GM18519 (cell line): ENCODE data around the gene RACK1.
"Not testable (repeated sequence)": the region's sequence is repeated elsewhere in the genome, so short reads cannot be mapped to it uniquely, and the experiment has no call there.

Experiments
- ATAC-seq: cut with Tn5 transposase; IDR thresholded peaks from one replicate; pipeline ENCODE4 v1.9.1; 2021; ENCODE audit warnings: mild to moderate bottlenecking, moderate library complexity; ENCODE audit not compliant: unreplicated experiment, low FRiP score

RACK1 gene

DNA sequence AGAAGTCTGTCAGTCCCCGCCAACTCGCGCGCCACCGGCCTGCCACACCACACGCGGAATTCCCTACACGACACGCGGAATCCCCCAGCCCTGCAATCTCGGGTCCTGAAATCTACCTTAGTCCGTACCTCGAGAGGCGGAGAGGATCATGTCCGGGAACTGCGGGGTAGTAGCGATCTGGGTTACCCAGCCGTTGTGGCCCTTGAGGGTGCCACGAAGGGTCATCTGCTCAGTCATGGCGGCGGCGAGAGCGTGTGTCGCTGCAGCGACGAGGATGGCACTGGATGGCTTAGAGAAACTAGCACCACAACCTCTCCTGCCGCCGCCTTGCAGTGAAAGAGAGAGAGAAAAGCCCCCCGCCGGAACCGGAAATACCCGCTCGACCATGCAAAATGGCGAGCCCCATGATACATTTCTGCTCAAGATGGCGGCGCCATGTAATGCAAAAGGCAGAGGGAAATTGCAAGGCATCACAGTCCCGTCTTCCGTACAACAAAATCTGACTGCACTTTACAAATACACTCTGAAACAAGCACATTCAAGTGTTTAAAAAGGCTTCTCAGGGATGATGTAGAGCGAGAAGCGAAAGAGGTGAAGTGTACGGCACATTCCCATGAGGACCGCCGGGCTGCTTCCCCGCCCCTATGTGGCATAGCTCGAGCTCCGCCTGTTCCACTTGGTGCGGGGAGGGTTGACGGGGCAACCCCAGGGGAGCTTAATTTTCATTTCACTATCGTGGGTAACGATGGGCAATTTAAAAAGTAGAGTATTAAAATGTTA lies at the start of gene RACK1:
RACK1 (minus strand) TSS at position 343 of the 780 bp plus-strand sequence; CDS start at position 237, 106 bp downstream.
- peak; percentile 44 for ATAC-seq

DNA sequence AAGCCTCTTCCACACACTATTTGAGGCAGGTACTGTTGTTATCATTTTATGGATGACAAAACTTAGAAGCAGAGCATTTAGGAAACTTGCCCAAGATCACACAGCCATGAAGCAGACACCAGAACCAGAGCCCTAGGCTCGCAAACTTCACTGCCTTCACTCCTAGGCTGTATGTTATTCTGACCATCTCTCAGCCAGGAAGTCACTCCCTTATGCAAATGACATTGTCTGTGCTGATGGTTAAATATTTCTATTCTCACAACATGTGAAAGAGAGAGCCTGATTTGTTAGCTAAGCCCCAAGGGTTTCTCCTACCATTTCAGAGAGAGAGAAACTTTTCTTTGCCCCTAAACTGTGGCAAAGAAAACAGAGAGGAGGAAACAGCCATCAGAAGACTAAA lies 43.6 kb upstream of the RACK1 start:
- not testable (repeated sequence) for ATAC-seq

DNA sequence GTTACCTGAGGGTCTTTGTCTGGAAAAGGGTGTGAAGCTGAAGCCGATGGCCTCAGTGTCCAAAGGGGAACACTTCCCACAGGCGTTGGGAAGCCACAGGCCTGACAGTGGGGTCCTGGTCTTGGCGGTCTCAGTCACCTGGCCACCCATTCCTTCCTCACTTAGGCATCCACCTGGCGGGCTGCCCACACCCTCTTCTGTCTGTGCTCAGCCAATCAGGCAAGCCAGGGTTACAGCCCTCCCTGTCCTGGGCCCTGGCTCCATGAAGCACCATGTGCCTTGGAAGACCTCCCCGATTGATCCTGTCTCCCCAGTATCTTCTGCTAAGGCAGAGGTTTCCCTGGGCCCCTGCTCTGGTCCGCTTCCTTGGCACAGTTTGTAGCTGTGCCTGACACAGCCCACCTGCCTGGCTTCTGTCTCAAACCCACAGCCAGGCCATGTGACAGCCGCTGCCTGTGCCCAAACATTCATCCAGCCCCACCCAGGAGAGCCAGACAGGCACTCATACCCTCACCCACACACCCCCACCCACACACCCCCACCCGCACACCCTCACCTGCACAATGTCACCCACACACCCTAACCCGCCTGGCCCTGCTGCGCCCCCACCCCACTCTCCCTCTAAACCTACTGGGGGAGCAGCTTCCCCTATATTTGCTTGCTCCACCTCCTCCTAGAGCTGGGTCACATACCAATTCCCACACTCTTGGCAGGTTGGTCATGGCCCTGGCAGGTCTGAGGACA lies 42.4 kb upstream of the RACK1 start:
- not testable (repeated sequence) for ATAC-seq

DNA sequence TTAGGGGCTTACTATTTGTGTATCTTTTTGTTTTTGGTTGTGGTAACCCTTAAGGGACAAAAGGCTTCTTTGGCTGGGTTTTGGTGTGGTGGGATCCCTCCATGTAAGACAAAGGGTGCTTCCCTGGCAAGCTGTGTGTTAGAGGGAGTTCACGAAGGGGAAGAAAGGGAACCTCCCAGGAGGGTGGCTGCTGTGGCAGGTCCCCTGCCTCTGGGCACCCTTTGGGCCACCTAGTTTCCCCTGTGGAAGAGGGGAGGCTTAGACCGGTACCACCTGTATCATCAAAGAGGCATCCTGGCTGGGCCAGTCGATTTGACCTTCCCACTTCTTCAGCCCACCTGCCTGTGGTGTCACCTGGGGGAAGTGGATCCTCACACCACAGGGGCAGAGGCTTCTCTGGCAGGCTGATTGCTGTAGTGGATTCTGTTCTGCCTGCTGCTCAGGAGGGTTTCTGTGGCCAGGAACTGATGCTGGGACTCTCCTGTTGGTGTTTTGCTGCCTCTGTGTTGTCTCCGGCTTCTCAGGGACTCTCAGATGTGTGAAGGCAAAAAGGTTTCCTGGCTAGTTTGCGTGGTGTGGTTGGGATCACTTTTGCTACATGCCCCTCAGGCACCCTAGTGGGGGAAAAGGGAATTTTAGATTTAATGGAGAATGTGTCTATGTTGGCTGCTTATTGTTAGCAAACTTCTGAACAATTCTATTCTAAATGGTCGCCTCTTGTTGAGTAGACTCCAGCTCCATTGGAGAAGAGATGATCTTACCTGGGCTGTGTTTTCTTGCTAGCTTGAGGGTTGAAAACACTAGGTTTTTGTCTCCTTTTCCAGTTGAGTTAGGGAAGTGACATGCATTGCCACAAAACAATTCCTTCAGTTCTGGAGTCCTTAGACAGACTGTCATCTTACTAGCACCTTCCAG lies 40.4 kb upstream of the RACK1 start:
- not testable (repeated sequence) for ATAC-seq

DNA sequence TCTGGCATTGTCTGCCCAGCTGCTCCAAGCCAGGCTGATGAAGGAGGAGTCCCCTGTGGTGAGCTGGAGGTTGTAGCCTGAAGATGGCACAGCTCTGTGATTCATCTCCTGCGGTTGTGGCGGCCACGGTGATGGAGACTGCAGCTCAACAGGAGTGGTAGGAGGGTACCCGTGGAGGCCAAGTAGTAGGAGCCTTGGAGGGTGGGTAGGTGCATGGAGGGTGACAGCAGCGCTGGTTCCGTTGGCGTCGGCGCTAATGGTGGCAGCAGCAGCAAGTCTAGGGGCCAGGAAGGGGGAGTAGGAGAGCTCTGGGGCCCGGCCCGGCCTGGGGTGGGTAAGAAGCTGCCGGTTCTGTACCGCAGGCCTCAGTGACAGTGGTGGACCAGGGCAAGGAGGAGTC lies 39.6 kb upstream of the RACK1 start:
- ATAC-seq, result no peak

DNA sequence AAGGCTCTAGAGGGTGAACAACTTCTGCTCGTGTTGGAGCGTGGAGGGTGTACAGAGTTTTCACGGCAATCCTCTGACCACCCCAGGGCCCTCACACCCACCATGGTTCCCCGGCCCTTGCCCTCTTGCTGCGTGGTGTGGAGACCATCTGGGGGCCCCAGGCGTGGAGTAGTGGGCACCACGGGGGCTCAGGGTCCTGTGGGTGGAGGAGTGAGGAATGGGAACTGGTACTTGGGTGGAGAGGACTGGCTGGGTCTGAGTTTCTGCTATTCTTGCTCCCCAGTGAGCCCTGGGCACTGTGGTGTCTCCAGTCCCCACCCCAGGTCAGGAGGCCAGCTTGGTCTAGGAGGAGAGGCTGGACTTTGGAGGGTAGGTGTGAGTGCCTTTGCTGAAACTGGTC lies 39.2 kb upstream of the RACK1 start:
- no peak for ATAC-seq

DNA sequence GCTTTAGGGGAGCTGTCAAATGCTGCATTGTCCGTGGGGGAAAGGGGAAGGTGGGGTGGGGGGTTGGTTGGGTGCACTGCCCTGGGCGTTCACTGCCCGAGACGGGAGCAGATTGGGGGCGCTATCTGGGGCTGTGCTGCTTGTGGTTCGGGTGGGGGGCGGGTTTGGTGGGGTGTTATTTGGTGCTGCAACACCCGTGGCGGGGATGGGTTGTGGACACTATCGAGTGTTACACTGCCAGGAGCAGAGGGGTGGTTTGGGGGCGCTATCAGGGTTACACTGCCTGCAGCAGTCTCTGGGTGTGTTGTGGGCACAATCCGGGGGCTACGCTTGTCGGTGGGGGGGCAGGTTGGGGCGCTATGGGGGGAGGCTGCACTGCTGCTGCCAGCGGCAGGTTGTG lies 38.7 kb upstream of the RACK1 start:
- ATAC-seq, result not testable (repeated sequence)

DNA sequence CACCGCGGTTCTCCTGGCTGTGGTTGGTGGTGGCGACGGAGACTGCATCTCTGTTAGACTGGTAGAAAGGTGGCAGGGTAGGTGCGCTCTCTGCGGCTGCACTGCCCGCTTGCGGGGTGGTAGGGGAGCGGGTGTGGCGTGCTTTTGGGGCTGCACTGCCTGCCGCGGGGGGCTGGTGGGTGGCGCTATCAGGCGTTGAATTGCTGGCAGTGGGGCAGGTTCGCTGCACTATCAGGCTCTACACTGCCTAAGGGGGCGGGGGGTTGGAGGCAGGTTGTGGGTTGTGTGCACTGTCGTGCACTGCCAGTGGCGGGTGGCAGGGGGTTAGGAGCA lies 38.2 kb upstream of the RACK1 start:
- no peak for ATAC-seq

DNA sequence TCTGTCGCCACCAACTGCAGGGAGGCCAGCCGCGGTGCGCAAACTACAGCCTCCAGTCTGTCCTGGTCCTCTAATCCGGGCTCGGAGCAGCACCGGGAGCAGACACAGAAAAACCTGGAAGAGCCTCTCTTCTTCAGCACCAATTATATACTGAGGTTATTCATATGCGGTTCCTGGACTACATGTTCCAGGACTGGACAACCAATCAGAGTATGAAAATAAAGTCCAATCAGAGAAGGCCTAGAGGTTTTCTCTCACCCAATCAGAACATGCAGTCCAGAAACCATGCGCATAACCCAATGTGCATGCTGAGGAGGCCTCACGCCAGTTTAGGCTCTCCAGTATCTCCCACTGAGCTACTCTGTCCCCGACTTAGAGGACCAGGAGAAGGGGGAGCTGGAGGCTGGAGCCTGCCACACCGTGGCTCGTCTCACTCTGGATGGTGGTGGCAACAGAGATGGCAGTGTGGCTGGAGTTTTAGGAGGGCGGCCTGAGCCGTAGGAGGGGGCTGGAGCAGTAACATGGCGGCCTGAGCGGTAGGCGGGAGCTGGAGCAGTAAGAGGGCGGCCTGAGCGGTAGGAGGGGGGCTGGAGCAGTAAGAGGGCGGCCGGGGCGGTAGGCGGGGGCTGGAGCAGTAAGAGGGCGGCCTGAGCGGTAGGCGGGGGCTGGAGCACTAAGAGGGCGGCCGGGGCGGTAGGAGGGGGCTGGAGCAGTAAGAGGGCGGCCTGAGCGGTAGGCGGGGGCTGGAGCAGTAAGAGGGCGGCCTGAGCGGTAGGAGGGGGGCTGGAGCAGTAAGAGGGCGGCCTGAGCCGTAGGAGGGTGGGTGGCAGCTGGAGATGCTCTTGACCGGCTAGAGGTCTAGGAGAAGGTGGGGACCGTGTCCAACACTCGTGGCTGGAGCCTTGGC lies 37.6 kb upstream of the RACK1 start:
- no peak for ATAC-seq

DNA sequence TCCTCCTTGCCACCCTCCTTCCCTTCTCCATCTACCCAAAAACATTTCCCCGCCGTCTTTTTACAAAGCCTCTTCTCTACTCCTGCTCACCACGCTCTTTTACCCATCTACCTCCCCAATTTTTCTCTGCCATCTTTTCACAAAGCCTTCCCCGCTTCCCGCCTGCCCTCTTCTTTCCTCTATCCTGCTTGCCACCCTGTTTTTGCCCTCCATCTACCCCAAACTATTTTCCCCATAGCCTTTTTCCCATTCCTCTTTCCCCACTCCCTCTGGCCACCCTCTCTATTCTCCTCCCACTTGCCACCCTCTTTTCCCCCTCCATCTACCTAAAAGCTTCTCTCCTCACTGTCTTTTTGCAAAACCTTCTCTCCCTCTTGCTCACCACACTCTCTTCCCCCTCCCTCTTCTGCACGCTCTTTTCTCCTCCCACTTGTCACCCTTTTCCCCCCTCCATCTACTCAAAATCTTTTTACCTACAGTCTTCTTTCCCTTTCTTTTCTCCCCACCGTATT lies 36.6 kb upstream of the RACK1 start:
- no peak for ATAC-seq

DNA sequence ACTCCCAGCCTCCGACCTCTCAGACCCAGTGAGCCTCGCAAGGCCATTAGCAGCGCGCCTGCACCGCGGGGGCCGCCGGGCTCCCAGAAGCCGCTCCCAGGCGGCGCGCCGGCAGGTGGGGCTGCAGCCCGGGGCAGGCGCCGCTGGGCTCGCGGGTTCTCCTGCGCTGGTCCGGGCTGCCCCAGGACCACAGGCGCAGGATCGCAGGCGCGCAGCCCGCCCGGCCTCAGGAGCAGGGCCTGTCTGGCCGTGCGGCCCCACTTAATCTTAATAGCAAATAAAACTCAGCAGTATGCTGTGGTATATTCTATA lies 29.7 kb upstream of the RACK1 start:
- not testable (repeated sequence) for ATAC-seq

DNA sequence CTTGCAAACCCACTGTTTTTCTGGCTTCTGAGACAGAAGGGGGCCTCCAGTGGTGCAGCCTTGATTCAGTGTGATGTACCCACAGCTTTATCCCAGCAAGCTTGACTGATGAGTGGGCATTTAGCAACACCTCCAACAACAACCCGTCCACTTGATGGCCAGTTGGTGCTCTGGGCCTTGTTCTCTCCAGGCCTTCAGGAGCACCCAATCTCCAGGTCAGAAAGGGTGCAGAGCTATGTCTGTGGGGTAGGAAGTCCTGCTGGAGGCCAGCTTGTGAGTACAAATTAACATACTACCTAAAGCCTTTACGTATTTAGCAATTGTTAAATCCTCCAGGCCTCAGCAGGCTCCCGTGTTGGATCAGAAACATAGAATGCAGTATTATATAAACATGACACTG lies 27.4 kb upstream of the RACK1 start:
- ATAC-seq, result no peak

DNA sequence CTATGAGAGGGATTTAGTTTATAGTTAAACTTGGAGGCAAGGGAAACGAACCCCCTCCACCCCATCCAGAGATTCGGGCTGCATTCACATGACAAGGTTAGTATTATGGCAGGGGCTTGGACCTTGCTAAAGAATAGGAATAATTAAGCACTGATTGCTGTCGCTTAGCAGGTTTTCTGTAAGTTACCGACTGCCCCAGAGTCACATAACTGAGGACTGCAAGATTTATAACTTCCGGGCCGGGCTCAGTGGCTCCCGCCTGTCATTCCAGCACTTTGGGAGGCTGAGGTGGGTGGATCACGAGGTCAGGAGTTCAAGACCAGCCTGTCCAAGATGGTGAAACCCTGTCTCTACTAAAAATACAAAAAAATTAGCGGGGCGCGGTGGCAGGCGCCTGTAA lies 24.2 kb upstream of the RACK1 start:
- not testable (repeated sequence) for ATAC-seq

DNA sequence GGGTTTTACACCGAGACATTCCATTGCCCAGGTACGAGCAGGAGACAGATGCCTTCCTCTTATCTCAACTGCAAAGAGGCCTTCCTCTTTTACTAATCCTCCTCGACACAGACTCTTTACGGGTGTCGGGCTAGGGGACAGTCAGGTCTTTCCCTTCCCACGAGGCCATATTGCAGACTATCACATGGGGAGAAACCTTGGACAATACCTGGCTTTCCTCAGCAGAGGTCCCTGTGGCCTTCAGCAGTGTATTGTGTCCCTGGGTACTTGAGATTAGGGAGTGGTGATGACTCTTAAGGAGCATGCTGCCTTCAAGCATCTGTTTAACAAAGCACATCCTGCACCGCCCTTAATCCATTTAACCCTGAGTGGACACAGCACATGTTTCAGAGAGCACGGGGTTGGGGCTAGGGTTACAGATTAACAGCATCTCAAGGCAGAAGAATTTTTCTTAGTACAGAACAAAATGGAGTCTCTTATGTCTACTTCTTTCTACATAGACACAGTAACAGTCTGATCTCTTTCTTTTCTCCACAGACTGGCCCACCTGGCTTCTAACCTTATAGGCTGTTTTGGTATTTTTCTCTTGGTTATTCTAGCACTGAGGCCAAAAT lies 23.7 kb upstream of the RACK1 start:
- not testable (repeated sequence) for ATAC-seq

DNA sequence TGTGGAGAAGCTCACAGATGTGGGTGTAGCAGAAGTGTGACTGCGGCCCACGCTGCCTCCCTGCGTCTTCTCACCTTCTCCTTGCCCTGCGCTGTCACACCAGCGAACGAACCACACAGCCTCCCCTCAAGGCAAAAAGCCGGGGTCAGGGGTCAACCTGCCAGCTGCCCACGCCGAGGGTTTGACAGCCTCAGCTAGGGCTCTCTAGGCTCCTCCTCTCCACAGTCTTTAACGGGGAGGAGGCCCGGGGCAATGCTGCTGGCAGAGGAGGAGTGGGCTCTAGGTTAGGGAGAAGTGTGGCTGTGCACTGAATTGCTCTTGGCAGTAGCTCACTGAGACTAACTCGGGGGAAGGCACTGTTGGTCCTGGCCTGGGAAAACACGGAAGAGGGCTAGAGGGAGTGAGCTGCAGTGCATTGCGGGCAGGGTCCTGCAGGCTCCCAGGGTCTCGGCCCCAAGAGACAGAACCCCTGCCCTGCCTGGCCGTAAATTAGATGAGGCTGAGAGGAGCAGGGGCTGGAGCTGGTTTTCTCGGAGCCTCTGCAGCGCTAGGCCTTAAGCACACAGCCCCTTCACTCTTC lies 21.5 kb upstream of the RACK1 start:
- no peak for ATAC-seq

DNA sequence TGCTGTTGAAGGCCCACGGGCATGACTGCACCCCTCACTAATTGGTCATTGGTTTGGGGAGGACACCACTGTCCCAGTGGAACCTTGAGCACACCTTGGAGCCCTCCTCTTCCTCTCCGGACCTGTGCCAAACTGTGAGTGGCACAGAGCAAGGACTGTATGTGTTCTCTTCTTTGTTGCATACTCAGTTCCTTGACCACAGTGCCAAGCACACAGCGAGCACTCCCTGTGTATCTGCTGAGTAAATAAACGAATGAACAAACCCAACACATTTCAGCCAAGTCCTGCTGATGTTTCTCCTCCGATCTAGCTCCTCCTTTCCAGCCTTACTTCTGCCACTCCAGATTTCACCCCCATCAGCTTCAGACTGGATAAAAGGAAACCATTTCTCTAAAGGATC lies 19.9 kb upstream of the RACK1 start:
- no peak for ATAC-seq

DNA sequence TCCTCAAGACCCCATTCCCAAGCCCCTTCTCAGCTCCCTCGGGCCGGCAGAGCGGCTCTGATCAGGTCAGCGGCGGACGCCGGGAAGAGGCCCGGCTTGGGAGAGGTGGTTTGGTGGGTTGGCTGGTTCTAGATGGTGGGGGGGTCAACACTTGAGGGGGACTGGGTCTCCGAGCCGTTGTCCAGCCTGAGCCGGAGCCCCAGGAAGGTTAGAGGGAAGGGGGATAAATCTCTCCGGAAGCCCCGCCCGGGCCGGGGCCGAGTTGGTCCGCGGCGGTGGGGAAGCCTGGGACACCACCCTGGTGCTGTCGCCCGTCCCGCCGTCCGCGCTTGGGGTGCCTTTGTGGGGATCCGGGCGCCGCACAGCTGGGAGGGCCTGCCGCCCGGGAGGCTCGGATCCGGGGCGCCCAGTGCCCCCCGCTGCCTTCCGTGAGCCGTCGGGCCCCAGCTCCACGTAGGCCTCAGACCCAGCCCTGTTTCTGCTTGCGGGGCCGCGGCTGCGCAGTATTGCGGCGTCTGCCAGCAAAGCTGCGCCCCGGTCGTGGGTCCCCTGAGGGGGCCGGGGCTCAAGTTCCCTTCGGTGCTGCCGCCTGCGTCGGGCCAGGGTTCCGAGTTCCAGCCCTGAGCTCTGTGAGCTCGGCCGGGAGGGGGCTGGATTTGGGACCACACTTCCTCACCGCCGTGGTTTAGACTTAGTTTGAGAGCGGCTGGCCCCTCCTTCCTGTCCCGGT lies 17.8 kb upstream of the RACK1 start:
- peak; percentile 30 for ATAC-seq

DNA sequence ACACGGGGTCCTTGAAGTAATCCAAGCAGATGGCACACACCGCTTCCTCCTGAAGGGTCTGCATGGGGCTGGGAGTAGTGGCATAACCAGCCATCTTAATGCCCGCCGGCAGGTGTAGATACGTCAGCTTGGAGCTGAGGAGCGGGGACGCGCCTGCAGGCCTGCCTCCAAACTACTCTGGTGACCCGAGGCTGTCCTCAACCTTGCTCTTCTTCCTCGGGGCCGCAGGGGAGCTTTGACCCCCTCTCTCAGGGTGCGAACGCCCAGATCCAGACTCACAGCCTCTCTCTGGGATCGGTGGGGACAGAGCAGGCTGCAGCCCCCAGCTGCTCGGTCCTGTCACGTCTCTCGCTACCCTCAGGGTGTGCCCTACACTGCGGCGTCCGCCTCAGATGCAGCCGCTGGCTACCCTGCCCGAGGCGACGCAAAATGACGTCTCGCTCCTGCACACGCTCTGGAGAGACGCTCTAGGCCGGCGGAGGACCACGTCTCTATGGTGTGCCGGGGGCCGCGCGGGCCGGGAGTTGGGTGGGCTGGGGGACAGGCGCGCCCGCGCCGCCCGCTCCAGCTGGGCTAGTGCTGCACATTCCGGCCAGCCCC lies 17.1 kb upstream of the RACK1 start, which contains the start of gene TRIM52:
TRIM52 (minus strand) TSS at position 424 of the 600 bp plus-strand sequence; CDS start at position 94, 330 bp downstream.
- ATAC-seq, result peak; percentile 82
